Measurements from ENCODE around the gene PTCSC3.
"Not testable (repeated sequence)": the region's sequence is repeated elsewhere in the genome, so short reads cannot be mapped to it uniquely, and the experiment has no call there.

PTCSC3 gene

GRCh38 chr14:36105401-36105800, 71.1 kb downstream of the PTCSC3 start:
- peak; percentile 48 for DNase-seq (ENCODE audit: low spot score)
- Histone ChIP-seq H3K36me3 (replicated peaks in 1 of 2; ENCODE audit: control insufficient read depth in 2 of 2, insufficient read depth in 2 of 2, low read length in 2 of 2) (no peaks in the 10 kb centered on the region), H3K4ac (ENCODE audit: low read length) (no peak overlapping the region), H4K91ac (ENCODE audit: low read depth, low read length, poor library complexity) (no peak overlapping the region), H3K4me3 (ENCODE audit: low read length in 2 of 2) (no peak overlapping the region), H3K27ac (replicated peaks; ENCODE audit: low read length) (no peak overlapping the region), H3K79me1 (ENCODE audit: low read depth, low read length) (no peaks in the 10 kb centered on the region), H2BK12ac (ENCODE audit: low read length) (no peak overlapping the region), H3K9me3 (replicated peaks in 1 of 2; ENCODE audit: control insufficient read depth in 2 of 2, insufficient read depth in 1 of 2, low read depth in 1 of 2, low read length in 2 of 2) (no peaks in the 10 kb centered on the region), H3K4me1 (ENCODE audit: control insufficient read depth in 2 of 2, insufficient read depth in 1 of 2, low read depth in 1 of 2, low read length in 2 of 2) (no peaks in the 10 kb centered on the region), H4K8ac (ENCODE audit: low read depth, low read length) (no peak overlapping the region), H3K9ac (ENCODE audit: low read depth, low read length, poor library complexity) (no peak overlapping the region), H3K18ac (ENCODE audit: low read length) (no peak overlapping the region), H3K27me3 (ENCODE audit: control insufficient read depth in 3 of 3, insufficient read depth in 3 of 3, low read depth in 1 of 3, low read length in 3 of 3) (peaks cover 0 to 15% (median 0%) of the 10 kb centered on the region in 3 experiments), H2BK5ac (ENCODE audit: low read length) (no peak overlapping the region), H3K4me2 (ENCODE audit: insufficient read depth, low read length, poor library complexity, severe bottlenecking) (no peak overlapping the region), H2AFZ (ENCODE audit: low read length) (no peak overlapping the region), H3K23ac (ENCODE audit: low read depth, low read length, poor library complexity) (no peak overlapping the region), H2AK5ac (ENCODE audit: low read depth, low read length) (no peak overlapping the region), H2BK120ac (ENCODE audit: low read depth, low read length) (no peak overlapping the region), H3K14ac (ENCODE audit: low read length) (no peak overlapping the region), H2BK15ac (ENCODE audit: low read length) (no peak overlapping the region)
- no CpG with 5 or more reads among the region's 1 CpG for WGBS, 2 donors (ENCODE audit: extremely low coverage in 2 of 2, insufficient read length in 2 of 2, insufficient replicate concordance in 1 of 2)

DNA sequence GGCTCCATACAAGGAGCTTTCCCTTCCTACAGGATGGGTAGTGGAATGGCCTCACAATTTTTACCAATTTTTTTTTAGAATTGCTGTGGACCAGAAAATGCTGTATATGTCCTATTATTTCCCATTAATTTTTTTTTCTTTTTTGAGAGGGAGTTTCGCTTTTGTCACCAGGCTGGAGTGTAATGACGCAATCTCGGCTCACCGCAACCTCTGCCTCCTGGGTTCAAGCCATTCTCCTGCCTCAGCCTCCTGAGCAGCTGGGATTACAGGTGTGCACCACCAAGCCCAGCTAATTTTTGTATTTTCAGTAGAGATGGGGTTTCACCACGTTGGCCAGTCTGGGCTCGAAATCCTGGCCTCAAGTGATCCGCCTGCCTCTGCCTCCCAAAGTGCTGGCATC, 72.3 kb downstream of the PTCSC3 start:
- H3K27ac ChIP-seq (replicated peaks; ENCODE audit: low read length); H2BK12ac ChIP-seq (ENCODE audit: low read length); H2BK5ac ChIP-seq (ENCODE audit: low read length); H3K23ac ChIP-seq (ENCODE audit: low read depth, low read length, poor library complexity); H4K8ac ChIP-seq (ENCODE audit: low read depth, low read length); H4K91ac ChIP-seq (ENCODE audit: low read depth, low read length, poor library complexity); DNase-seq (ENCODE audit: low spot score); H3K36me3 ChIP-seq (replicated peaks in 1 of 2; ENCODE audit: control insufficient read depth in 2 of 2, insufficient read depth in 2 of 2, low read length in 2 of 2); H2AK5ac ChIP-seq (ENCODE audit: low read depth, low read length); H3K18ac ChIP-seq (ENCODE audit: low read length); H3K4ac ChIP-seq (ENCODE audit: low read length); H2BK15ac ChIP-seq (ENCODE audit: low read length); H3K9me3 ChIP-seq (replicated peaks in 1 of 2; ENCODE audit: control insufficient read depth in 2 of 2, insufficient read depth in 1 of 2, low read depth in 1 of 2, low read length in 2 of 2); H2AFZ ChIP-seq (ENCODE audit: low read length); H3K4me2 ChIP-seq (ENCODE audit: insufficient read depth, low read length, poor library complexity, severe bottlenecking); H3K79me1 ChIP-seq (ENCODE audit: low read depth, low read length); H3K14ac ChIP-seq (ENCODE audit: low read length); H3K4me3 ChIP-seq (ENCODE audit: low read length in 2 of 2); H2BK120ac ChIP-seq (ENCODE audit: low read depth, low read length); H3K4me1 ChIP-seq (ENCODE audit: control insufficient read depth in 2 of 2, insufficient read depth in 1 of 2, low read depth in 1 of 2, low read length in 2 of 2); H3K9ac ChIP-seq (ENCODE audit: low read depth, low read length, poor library complexity): not testable (repeated sequence)
- no CpG with 5 or more reads among the region's 7 CpGs for WGBS, 2 donors (ENCODE audit: extremely low coverage in 2 of 2, insufficient read length in 2 of 2, insufficient replicate concordance in 1 of 2)
- H3K27me3 ChIP-seq (ENCODE audit: control insufficient read depth in 3 of 3, insufficient read depth in 3 of 3, low read depth in 1 of 3, low read length in 3 of 3): peaks cover 0 to 15% (median 0%) of the 10 kb centered on the region in 3 experiments

- Histone ChIP-seq H4K91ac (ENCODE audit: low read depth, low read length, poor library complexity) (no peak overlapping the region), H3K79me1 (ENCODE audit: low read depth, low read length) (no peaks in the 10 kb centered on the region), H2AK5ac (ENCODE audit: low read depth, low read length) (no peak overlapping the region), H3K9ac (ENCODE audit: low read depth, low read length, poor library complexity) (no peak overlapping the region), H3K18ac (ENCODE audit: low read length) (no peak overlapping the region), H3K4me3 (ENCODE audit: low read length in 2 of 2) (no peak overlapping the region), H2BK15ac (ENCODE audit: low read length) (no peak overlapping the region), H3K23ac (ENCODE audit: low read depth, low read length, poor library complexity) (no peak overlapping the region), H3K4me2 (ENCODE audit: insufficient read depth, low read length, poor library complexity, severe bottlenecking) (no peak overlapping the region), H2BK5ac (ENCODE audit: low read length) (no peak overlapping the region), H3K36me3 (replicated peaks in 1 of 2; ENCODE audit: control insufficient read depth in 2 of 2, insufficient read depth in 2 of 2, low read length in 2 of 2) (no peaks in the 10 kb centered on the region), H3K14ac (ENCODE audit: low read length) (no peak overlapping the region), H3K4me1 (ENCODE audit: control insufficient read depth in 2 of 2, insufficient read depth in 1 of 2, low read depth in 1 of 2, low read length in 2 of 2) (no peaks in the 10 kb centered on the region), H2BK12ac (ENCODE audit: low read length) (no peak overlapping the region), H3K9me3 (replicated peaks in 1 of 2; ENCODE audit: control insufficient read depth in 2 of 2, insufficient read depth in 1 of 2, low read depth in 1 of 2, low read length in 2 of 2) (no peaks in the 10 kb centered on the region), H3K4ac (ENCODE audit: low read length) (no peak overlapping the region), H2BK120ac (ENCODE audit: low read depth, low read length) (no peak overlapping the region), H4K8ac (ENCODE audit: low read depth, low read length) (no peak overlapping the region), H2AFZ (ENCODE audit: low read length) (no peak overlapping the region), H3K27me3 (ENCODE audit: control insufficient read depth in 3 of 3, insufficient read depth in 3 of 3, low read depth in 1 of 3, low read length in 3 of 3) (peaks cover 0 to 13% (median 0%) of the 10 kb centered on the region in 3 experiments), H3K27ac (replicated peaks; ENCODE audit: low read length) (no peak overlapping the region)
- no peak for DNase-seq (ENCODE audit: low spot score)
- no CpG with 5 or more reads among the region's 4 CpGs for WGBS, 2 donors (ENCODE audit: extremely low coverage in 2 of 2, insufficient read length in 2 of 2, insufficient replicate concordance in 1 of 2)
Observed at GRCh38 chr14:36099619-36100018, 76.9 kb downstream of the PTCSC3 start.

DNA sequence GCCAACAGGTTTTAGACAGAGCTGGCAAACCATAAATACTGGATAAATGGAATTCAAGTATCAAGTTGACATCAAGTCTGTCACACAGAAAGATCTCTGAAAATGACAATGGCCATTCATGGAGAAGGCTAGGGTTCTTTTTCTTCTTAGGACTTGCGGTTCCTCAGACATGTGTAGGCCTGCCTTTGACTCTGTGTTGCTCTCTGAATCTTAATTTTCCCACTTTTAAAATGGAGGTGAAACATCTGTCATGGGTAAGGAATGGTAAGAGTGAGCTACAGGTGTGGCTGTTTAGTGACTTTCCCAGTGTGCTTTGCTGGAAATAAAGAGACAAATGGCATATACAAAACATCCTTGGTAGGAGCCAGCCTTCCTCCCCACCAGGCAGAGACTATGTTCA, 79.2 kb downstream of the PTCSC3 start:
- peaks cover 0 to 2% of the 10 kb centered on the region in 2 donors for H3K4me1 ChIP-seq (ENCODE audit: control insufficient read depth in 2 of 2, insufficient read depth in 1 of 2, low read depth in 1 of 2, low read length in 2 of 2)
- H2BK120ac ChIP-seq (ENCODE audit: low read depth, low read length): no peak overlapping the region
- no peaks in the 10 kb centered on the region for H3K36me3 ChIP-seq (replicated peaks in 1 of 2; ENCODE audit: control insufficient read depth in 2 of 2, insufficient read depth in 2 of 2, low read length in 2 of 2)
- no peak overlapping the region for H2BK5ac ChIP-seq (ENCODE audit: low read length)
- no peak overlapping the region for H4K91ac ChIP-seq (ENCODE audit: low read depth, low read length, poor library complexity)
- no peak overlapping the region for H3K4me3 ChIP-seq (ENCODE audit: low read length in 2 of 2)
- no peak overlapping the region for H4K8ac ChIP-seq (ENCODE audit: low read depth, low read length)
- no CpG with 5 or more reads among the region's 1 CpG for WGBS, 2 donors (ENCODE audit: extremely low coverage in 2 of 2, insufficient read length in 2 of 2, insufficient replicate concordance in 1 of 2)
- no peak overlapping the region for H3K23ac ChIP-seq (ENCODE audit: low read depth, low read length, poor library complexity)
- H3K79me1 ChIP-seq (ENCODE audit: low read depth, low read length): no peaks in the 10 kb centered on the region
- H3K18ac ChIP-seq (ENCODE audit: low read length): no peak overlapping the region
- no peak overlapping the region for H3K27ac ChIP-seq (replicated peaks; ENCODE audit: low read length)
- no peaks in the 10 kb centered on the region for H3K9me3 ChIP-seq (replicated peaks in 1 of 2; ENCODE audit: control insufficient read depth in 2 of 2, insufficient read depth in 1 of 2, low read depth in 1 of 2, low read length in 2 of 2)
- no peak overlapping the region for H2AK5ac ChIP-seq (ENCODE audit: low read depth, low read length)
- H3K4ac ChIP-seq (ENCODE audit: low read length): no peak overlapping the region
- no peak overlapping the region for H2BK12ac ChIP-seq (ENCODE audit: low read length)
- peaks cover 0 to 4% (median 0%) of the 10 kb centered on the region in 3 experiments for H3K27me3 ChIP-seq (ENCODE audit: control insufficient read depth in 3 of 3, insufficient read depth in 3 of 3, low read depth in 1 of 3, low read length in 3 of 3)
- no peak for DNase-seq (ENCODE audit: low spot score)
- no peak overlapping the region for H3K14ac ChIP-seq (ENCODE audit: low read length)
- H2AFZ ChIP-seq (ENCODE audit: low read length): no peak overlapping the region
- H3K4me2 ChIP-seq (ENCODE audit: insufficient read depth, low read length, poor library complexity, severe bottlenecking): no peak overlapping the region
- no peak overlapping the region for H3K9ac ChIP-seq (ENCODE audit: low read depth, low read length, poor library complexity)
- no peak overlapping the region for H2BK15ac ChIP-seq (ENCODE audit: low read length)
